Fibroblast of peridontal ligament (primary cell): ENCODE data around the gene CROCC2.

Experiments
- DNase-seq: peaks from one replicate; pipeline ENCODE4 v3.0.0-alpha.2; 2010; ENCODE audit errors: extremely low read depth

CROCC2 gene

DNA sequence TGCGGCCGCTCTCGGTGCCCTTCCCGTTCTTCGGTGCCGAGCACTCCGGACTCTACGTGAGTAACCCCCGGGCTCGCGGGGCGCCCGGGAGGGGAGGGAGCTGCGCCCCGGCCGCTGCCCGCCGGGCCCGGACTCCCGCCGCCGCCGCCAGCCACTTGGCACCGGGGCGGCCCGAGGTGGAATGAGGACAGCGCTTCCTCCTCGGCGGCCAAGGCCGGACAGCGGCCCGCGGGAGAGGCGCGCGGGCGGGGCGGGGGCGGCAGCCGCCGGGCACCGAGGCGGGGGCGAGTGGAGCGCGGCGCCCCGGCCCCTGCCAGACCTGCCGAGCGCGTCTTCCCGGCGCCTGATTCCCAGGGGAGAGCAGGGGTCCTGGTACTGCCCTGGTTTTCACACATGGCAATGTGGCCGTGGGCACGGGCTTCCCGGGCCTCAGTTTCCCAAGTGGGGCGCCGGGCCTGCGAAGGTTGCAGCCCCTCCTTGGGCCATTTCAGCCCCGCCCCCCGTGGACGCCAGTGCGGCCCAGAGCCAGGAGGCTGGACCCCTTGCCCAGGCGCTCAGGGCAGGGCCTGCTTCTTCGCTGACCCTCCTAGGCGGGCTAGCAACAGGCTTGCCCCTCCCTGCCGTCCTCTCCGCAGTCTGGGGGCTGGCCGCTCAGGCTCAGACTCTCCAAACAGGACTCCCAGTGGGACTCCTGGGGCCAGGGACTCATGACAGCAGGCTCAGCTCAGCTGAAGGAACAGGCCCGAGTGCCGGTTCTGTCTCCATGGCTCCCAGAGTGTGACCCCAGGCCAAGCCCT is 93.1 kb downstream of the CROCC2 start:
- DNase-seq, result no peak

DNA sequence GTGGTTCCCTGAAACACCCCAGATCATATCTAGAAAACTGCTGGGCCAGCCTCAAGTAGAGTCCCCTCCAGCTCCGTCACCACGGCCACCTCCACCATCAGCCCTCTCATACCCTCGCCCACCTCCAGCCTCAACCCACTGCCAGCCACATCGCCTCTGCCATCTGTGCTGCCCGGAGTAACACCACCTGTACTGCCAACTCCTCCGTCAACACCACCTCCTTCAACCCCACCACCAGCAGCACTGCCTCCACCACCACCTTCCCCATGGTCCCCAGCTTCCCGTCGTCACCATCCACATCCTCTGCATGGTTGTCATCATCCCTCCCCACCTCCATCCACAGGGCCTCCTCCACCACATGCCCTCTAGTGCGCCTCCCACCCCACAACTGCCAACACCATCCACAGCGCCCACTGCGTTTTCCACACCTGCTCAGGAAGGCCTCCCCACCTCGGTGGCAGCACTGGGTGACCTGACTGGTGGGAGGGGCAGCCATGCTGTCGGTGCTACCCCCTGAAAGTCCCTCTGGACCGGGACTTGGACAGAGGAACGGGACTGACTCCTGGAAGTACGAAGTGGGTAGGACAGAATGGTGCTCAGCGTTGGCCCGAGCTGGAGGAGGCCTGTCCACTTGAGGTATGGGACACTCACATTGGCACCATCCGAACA is 93.9 kb downstream of the CROCC2 start:
- DNase-seq, result no peak

DNA sequence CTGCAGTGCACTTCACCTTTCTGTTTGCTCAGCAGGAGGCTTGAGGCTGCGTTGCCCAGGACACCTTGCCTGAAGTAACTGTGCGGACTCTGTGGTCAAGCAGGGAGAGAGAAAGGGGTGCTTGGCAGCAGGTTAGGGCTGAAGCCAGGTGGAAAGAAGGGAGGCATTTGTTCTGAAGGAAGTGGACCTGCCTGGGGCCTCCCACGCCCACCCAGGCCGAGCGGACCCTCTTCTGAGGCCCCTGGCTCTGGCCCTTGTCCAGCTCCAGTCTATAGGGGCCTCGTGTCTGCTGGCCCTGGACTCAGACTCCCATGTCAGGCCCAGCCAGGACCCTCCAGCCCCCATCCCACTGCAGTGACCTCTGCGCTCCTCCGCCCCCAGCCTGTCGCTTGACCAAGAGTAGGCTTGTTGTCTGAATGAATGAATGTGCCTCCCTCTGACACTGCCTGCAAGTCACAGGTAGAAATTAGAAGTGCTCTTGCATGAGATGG is 94.7 kb downstream of the CROCC2 start:
- DNase-seq, result no peak

DNA sequence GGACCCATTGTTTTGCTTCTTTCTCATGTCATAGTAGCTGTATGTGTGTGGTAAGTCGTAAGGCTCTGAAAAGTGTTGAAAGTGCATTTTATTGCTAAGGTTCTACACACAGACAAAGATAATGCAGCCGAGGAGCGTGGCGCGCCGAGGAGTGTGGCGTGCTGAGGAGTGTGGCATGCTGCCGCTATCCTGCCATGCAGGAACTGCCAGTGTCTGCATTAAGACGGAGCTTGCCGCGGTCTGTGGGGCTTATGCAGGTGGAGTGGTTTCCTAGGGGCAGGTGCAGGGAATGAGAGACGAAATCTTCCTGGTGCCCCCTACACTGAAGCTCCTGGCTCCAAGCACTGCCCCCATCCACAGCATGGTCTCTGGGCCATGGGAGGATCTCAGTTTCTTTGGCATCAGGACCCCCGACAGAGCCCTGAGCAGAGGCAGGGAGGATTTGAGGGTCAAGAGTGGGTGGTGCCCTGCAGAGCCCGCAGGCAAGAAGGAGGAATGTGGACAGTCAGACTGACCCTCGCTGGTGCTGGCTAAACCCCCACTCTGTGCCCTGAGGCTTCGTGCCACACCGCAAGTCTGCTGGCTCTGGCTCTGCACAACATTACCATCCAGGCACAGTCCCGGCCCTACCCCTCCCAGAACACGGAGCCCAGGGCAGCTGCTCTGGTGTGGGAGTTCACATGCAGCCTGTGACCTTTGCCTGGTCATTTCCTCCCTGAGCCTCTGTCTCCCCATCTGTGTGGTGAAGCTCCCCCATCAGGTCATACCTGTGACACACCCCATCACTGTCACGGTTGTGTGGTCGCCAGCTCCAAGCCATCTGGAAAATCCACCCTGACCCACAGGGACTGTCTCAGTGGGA is 95.5 kb downstream of the CROCC2 start:
- DNase-seq, result no peak

DNA sequence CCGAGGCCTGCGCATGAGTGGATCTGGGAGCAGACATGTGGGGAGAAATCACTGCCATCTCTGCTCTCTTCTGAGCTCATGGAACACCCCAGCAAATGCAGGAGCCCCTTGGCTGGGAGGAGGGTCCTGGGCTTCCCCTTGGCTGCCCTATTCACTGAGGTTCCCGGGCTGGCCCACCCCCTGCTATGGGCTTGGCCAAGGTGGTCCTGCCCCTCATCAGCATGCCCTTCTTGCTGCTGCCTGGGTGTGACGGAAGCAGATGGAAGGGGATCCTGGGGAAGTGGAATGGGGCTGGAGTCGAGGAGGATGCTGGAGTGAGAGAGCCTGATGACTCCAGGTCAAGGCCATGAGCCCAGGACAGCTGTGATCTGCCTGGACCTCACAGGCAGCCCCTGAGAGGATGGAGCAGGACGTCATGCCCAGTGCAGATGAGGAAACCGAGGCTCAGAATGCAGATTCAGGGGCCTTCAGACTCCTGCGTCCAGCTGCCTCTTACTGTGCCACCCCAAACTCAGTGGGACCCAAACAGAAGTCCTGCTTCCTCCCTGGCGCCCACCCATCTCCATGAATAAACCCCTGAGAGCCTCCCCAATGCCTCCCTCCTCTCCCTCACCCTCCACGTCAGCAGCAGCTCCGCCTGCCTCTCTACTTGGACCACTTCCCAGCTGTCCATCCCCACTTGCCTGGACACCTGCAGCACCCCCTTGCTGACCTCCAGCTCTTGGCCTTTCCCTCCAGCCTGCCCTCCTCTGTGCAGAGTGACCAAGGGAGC is 96.3 kb downstream of the CROCC2 start:
- DNase-seq, result no peak

DNA sequence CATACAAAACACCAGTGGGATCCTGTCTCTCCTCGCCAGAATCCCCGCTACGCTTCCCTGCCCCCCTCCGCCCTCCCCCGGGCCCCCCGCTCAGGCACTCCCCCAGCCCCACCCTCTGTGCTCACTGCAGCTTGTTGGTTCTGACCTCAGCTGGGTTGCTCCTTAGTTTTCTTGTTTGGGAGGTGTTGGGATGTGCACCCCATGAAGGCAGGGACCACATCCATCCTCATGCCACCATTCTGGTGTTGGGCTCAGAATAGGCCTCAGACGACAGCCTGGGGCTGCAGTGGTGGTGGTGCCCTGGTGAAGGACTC is 96.9 kb downstream of the CROCC2 start:
- no peak for DNase-seq

DNA sequence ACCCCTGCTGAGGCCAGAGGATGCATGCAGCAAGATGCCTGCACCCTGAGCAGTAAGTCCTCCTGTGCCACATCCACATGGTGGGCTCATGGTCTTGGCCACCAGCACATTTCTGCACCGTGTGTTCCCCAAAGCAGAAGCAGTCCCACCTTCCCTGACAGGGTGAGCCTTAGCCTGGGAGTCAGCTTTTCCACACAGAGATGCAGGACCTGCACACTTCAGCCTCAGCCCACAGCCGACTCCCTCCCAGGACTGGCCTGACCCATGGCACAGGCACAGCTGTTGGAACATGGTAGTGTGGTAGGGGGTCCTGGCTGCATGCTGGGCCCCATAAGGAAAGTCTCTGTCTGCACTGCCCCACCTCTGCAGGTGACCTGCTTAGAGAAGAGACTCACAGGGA is 97.2 kb downstream of the CROCC2 start:
- DNase-seq, result no peak

DNA sequence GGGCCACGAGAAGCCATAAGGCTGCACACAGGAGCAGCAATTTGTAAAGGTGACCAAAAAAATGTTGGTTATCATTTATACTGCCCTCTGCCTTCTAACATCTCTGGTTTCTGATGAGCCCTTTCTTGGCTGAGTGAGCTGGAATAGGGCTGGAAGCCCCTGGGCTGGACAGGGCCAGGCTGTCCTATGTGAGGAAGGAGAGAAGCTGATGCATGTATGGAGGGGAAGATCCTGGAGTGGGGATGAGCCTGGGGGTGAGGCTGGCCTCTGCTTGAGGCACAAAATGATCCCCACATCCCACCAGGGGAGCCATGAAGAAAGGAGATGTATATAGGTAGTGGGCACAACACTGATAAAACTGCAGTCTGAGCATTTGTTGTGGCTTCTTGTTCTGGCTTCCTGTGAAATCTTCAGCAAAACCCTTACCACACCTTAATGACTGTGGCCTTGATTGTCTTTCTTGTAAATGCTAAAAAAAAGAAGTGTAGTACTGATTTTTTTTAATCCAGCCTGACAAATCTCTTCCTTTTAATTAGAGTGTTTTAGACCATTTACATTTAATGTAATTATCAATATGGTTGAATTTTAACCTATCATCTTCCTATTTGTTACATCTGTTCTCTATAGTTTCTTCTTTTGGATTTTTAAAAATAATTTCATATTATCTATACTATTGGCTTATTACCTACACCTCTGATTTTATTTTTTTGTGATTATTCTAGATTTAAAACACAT is 97.9 kb downstream of the CROCC2 start:
- DNase-seq, result no peak

DNA sequence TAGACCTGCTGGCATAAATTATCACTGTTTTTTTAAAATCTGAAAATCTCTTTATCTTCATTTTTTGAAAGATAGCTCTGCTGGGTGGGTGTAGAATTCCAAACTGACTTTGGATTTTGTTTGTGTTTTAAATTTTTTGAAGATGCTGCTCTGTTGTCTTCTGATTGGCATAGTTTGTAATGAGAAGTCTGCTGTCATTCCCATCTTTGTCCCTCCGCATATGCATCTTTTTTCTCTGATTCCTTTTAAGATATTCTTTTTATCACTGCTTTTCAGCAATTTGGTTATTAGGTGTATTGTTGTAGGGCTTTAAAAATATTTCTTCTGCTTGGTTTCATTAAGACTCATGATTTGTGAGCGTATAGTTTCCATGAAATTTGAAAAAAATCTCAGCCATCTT is 99.4 kb downstream of the CROCC2 start:
- DNase-seq, result no peak

DNA sequence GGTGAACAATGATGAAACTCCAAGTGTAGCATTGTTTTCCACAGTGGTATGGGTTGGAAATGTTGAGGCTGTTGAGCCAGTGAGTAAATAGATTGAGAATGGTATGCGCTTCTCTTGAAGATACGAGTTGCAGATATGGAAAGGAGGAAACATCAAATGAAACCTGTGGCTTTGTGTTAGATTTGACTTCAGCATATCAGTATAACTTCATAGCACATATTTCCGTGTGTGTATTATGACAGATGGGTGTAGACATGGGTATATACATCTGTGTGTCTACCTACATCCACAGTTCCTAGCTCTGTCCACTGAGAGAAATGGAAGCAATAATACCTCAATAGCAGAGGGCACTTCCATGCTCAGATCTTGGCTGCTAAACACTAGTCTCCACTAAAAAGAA is 100.3 kb downstream of the CROCC2 start:
- DNase-seq, result no peak

DNA sequence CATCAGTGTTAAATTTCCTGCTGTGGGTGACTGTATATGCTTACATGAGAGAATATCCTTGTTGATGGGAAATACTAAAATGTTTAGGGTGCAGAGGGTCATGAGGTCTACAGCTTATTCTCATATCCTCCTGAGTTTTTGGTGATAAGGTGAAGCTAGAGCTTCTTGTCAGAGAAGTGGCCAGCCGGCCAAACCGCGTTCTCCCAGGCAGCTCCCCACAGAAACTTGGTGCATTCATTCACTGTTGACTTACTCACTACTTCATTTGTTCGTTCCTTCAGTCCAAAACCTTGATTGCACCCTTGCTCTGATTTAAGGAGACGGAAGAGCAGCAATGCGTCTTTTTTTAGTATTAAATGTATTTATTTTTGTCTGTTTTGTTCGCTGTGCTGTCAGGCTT is 101.0 kb downstream of the CROCC2 start:
- no peak for DNase-seq

DNA sequence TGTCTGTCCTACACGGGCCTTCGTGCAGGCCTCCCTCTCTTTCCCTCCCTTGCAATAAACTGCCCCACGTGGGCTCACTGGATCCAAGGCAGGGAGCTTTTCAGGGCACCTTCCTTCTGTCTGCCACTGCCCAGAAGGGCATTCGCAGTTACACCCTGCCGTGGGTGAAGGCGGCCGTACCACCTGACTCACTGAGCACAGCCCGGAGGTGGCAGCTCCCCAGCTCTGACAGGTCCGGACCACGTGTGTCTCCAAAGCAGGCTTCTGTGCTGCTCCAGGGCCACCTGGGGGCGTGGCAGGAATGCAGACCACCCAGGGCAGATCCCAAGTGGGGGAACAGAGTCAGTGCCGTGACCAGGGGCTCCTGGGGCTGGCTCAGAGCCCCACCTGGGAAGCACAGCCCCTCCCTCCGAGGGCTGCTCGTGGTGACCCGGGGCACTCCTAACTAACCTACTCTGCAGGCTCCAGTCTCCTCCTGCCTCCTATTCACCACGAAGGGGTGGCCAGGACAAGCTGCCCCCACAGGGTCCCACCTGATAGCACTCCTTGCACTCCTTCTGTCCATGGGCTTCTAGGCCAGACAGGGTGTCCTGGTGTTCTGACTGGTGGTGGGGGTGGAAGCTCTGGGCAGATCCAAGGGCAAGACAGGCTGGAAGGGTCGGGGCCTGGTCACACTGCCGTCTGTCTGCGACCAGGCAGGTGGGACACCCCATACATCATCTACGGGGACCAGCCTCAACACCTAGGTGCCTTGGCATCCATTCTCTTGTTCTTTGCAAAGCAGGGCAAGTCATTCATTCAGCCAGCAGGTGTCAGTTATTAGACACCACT is 102.0 kb downstream of the CROCC2 start:
- no peak for DNase-seq

DNA sequence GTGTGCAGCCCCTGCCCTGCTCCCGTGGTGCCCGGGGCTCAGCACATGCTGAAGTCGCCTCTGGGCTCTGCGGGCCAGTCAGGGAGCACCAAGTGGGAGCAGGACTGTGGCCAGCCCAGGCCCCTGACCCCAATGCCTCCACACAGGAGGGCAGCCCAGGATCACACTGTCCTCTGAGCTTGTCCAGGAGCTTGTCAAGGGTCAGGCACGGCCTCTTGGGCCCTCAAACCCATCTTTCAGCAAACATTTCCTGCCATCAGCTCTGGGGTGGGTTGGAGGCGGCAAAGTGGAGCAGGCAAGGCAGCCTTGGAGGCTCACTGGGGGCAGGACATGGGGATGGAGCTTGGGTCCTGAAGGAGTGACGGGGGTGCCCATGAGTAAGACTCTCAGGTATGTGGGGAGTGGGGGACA is 102.6 kb downstream of the CROCC2 start:
- DNase-seq, result no peak

DNA sequence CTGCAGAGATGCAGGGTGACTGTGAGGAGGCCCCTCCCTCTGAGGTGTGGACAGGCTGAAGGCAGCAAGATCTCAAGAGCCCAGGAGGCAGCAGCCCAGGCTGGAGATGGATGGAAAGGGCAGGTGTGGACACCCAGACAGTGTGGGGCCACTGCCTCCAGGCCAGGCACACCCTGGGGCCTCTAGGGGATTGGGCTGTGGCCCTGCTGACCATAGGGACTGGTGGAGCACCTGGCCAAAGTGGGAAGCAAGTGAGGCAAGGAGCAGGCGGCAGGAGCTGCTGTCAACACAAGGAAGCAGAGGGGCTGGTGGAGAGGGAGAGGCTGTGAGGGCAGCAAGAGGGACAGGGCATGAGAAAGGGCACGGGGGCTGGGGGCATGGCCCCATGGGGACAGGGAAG is 103.1 kb downstream of the CROCC2 start:
- DNase-seq, result no peak

DNA sequence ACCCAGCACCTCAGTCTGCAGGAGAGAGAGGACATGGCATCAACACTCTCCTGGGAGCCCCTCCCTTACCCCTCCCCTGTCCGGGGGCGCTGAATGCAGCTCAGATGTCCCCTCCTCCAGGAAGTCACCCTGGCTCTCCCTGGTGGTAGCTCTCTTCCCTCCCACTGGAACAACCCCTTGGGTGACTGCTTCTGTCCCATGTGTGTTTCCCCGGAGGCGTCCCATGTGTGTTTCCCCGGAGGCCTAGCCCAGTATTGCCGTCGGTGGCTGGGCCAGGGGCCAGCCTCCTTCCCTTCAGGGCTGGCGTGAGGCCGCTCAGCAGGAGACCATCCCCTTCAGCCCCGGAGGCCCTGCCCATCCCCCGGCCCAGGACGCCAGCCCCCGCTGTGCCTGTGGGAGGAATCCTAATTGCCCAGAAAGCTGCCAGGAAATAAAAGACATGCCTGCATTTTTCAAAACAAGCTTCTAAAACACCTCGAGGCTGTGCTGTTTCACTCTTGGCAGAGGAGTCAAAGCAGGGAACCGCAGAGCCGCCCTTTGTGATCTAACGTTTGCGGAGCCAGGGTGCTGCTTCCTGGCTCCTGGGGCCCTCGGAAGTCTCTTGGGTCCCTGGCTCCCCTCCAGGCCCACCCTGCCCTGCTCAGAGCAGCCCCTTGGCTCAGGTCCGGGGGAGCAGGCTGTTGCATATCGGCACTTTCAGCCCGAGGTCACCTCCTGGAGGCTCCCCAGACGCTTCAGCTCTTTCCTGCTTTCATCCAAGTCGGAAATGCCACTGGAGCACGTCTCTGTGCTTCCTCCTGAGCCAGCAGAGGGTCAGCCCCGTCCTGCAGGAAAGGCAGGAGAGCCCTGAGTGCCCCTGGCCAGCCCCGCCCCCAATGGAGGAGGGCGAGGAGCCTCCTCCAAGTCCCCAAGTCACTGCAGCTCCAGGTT is 103.7 kb downstream of the CROCC2 start:
- peak; percentile 72 for DNase-seq

DNA sequence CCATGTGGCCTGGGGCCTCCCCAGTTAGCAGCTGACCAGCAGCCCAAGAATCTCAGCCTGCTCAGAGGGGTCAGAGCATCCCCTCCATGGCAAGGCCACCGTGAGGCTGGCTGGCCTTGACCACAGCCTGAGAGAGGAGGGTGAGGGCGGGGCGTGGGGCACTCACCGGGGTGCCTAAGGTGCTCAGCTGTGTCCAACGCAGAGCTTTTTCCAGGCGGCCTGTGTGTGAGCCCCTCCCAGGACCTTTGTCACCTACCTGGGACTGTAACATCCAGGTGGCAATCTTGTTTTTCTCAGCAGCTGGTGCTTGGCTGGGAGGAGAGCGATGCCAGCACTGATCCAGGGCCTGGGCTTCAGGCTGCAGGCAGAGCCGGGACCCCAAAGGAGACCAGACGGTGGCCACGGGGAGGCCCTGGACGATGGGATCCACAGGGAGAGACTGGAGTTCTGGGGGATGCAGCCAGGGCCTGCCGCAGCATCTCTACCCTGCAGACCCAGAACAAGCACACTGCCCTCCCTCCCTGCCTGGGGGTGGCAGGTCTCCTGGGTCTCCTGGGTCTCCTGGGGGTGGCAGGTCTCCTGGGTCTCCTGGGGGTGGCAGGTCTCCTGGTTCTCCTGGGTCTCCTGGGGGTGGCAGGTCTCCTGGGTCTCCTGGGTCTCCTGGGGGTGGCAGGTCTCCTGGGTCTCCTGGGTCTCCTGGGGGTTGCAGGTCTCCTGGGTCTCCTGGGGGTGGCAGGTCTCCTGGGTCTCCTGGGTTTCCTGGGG is 104.6 kb downstream of the CROCC2 start:
- DNase-seq, result no peak

DNA sequence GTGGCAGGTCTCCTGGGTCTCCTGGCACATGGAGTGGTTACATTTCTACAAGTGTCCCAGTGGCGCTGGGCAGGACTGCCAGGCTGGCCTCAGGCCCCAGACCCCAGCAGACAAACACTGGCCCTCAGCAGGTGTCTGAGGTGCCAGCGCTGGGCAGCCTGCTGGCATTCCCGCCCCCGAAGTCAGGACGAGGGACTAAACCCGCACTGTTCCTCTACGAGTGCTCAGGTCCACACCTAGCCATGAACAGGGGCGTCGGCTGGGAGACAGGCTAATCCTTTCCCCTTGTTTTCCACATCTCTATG is 105.1 kb downstream of the CROCC2 start:
- no peak for DNase-seq

DNA sequence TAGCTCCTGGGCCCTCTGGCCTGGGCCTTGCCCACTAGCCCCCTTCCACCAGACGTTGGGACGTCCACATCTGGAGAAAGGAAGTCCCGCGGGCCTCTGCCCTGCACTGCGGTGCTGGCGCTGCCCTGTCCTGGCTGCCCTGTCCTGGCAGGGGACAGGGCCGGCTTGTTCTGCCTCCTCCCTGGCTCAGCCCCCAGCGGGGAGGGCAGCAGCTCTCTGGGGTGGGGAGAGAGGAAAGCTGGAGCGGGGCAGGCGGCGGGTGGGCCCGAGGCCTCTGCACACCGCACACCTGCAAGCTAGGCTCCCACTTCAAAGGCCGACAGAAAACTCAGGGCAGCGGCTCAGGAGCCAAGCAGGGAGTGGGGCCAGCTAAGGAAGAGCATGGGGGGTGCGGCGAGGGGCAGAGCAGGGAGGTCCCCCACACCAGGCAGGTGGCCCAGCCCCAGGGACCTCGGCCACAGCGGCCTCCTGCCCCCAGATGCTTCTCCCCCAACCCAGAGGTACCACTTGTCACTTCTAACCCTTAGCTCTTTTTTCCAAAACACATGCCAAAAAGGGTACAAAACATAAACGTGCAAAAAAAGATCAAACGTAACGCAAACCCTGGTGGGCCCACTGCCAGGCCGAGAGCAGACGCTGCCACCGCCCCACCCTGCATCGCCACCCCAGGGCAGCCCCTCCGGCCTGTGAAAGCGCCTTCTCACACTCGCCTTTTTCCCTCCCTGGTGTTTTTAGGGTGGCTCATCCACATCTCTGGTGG is 105.8 kb downstream of the CROCC2 start:
- no peak for DNase-seq
